Left cardiac atrium (tissue), 2 donors: Measurements from ENCODE around the gene CNOT10. TPM values are rescaled to one million over a fixed set of nuclear protein-coding genes. Genes with fewer than 3 reads are reported as not detected.

Source experiments
- total RNA-seq, 2 donors: library from RNA; stranded (reverse); fragmentation: NEBNext Ultra II Directional; extraction: Animal tissue kit (Norgen Biotek cat#: 25700); gene quantifications; one replicate each; pipeline ENCODE4 v1.2.1, GENCODE V29; 2021
- donor health status: DM: no; HTN: yes; CAD: no; lungs with severe emphysema.
- donor health status: DM: yes; HTN: yes; CAD: no.

The CNOT10 gene
- total RNA-seq, 2 donors from 2014 or later, result 16.1 to 18.1 TPM

Other genes with a start within 250 kb of the CNOT10 start
- gene CMTM6, start 182.3 kb upstream of the CNOT10 start, total RNA-seq, result 10 to 100 TPM; 16.4 to 21.1 TPM
- gene DYNC1LI1, start 114.3 kb upstream of the CNOT10 start, total RNA-seq, result 10 to 100 TPM; 34.3 to 38.4 TPM
- under 1 TPM in 1 of 2 donors, not detected in 1; 0.06 TPM for gene TRIM71, start 132.8 kb downstream of the CNOT10 start, total RNA-seq